Measurements from ENCODE around the gene RSPH4A. TPM values are rescaled to one million over a fixed set of nuclear protein-coding genes. Genes with fewer than 3 reads are reported as not detected.

The RSPH4A gene
- total and polyA plus RNA-seq, 9 of the 15 experiments (the other 6 are each of a cell fraction or from before 2014, with no cell fraction given) = 0.04 to 0.30 (median 0.11) TPM

- no peaks in the 10 kb centered on the region for H3K9me1 ChIP-seq (ENCODE audit: control insufficient read depth, insufficient read depth, low read length)
- no peaks in the 10 kb centered on the region for H3K27me3 ChIP-seq (ENCODE audit: control insufficient read depth in 2 of 2, insufficient read depth in 2 of 2, low read length in 2 of 2)
- TF ChIP-seq MTA1 (IDR thresholded peaks at IDR 0.05; ENCODE audit: borderline replicate concordance) (no peak), TAF9B (IDR thresholded peaks at IDR 0.05; ENCODE audit: partially characterized antibody) (no peak), CBFA2T2 (conservative IDR thresholded peaks at IDR 0.05) (no peak), E2F6 (IDR thresholded peaks at IDR 0.05; ENCODE audit: borderline replicate concordance in 1 of 2, extremely low read depth in 1 of 2, insufficient read depth in 1 of 2, insufficient read length in 1 of 2, low read depth in 1 of 2, low read length in 1 of 2, poor library complexity in 1 of 2, severe bottlenecking in 1 of 2) (no peak), GATA2 (CRISPR knock-in tag; IDR thresholded peaks at IDR 0.05) (no peak)
- H3K27ac ChIP-seq (ENCODE audit: extremely low read depth, low read depth, low read length) = no peak overlapping the region
- no peaks in the 10 kb centered on the region for H3K4me1 ChIP-seq (replicated peaks in 1 of 2; ENCODE audit: control insufficient read depth in 2 of 2, insufficient read depth in 2 of 2, low read length in 2 of 2)
- CTCF ChIA-PET (ENCODE audit: low intra/inter-chr PET ratio) = no interaction called here
- H3K4me2 ChIP-seq (ENCODE audit: insufficient read depth, low read length) = no peak overlapping the region
- H2AFZ ChIP-seq (ENCODE audit: low read depth, low read length) = no peak overlapping the region
- in situ Hi-C loops (cut with MboI) = no loop called here
- POLR2A ChIA-PET = interaction anchor here (1.4 kb wide), 1 partner anchor 9 kb away, joined by 4 read pairs; the partner anchor contains the start of gene RWDD1
- DNase-seq (ENCODE audit: extremely low read depth in 1 of 4, low spot score in 3 of 4) = no peak
- H3K9me3 ChIP-seq (replicated peaks; ENCODE audit: control insufficient read depth, insufficient read depth, low read depth, low read length) = no peaks in the 10 kb centered on the region
- intact Hi-C loops (cut with micrococcal nuclease) = no loop called here
- H3K4me3 ChIP-seq = no peak overlapping the region
- peaks cover 37% of the 10 kb centered on the region; the same call in 2 of the 3 replicates for H3K79me2 ChIP-seq (ENCODE audit: control insufficient read depth, insufficient read depth, low read length)
- H4K20me1 ChIP-seq (replicated peaks; ENCODE audit: control insufficient read depth, insufficient read depth, low read length) = no peaks in the 10 kb centered on the region
- BruUV-seq (replicated peaks) = no TSS peak
- WGBS (ENCODE audit: insufficient coverage, low coverage, missing lambda C conversion rate) = 87% methylated on average over 2 of the region's 2 CpGs
- no peak overlapping the region for H3K9ac ChIP-seq (ENCODE audit: insufficient read depth in 1 of 2, low read depth in 2 of 2, low read length in 2 of 2)
- no peak for ATAC-seq
- H3K36me3 ChIP-seq (ENCODE audit: control insufficient read depth, insufficient read depth, low read length) = peaks cover 82% of the 10 kb centered on the region
- no peak for FAIRE-seq
These were observed 36.1 kb upstream of the RSPH4A start for GRCh38 chr6:116580198-116580597.

GRCh38 chr6:116586276-116586675, 30.0 kb upstream of the RSPH4A start:
- no peak for FAIRE-seq
- peaks cover 80% of the 10 kb centered on the region for H3K36me3 ChIP-seq (ENCODE audit: control insufficient read depth, insufficient read depth, low read length)
- no peak overlapping the region for H3K9ac ChIP-seq (ENCODE audit: insufficient read depth in 1 of 2, low read depth in 2 of 2, low read length in 2 of 2)
- H3K27me3 ChIP-seq (ENCODE audit: control insufficient read depth in 2 of 2, insufficient read depth in 2 of 2, low read length in 2 of 2) = no peaks in the 10 kb centered on the region
- in situ Hi-C loops (cut with MboI) = no loop called here
- H2AFZ ChIP-seq (ENCODE audit: low read depth, low read length) = no peak overlapping the region
- H4K20me1 ChIP-seq (replicated peaks; ENCODE audit: control insufficient read depth, insufficient read depth, low read length) = no peaks in the 10 kb centered on the region
- no peak for DNase-seq (ENCODE audit: extremely low read depth in 1 of 4, low spot score in 3 of 4)
- H3K4me3 ChIP-seq = no peak overlapping the region
- ChIA-PET CTCF (ENCODE audit: low intra/inter-chr PET ratio) (no interaction called here), POLR2A (no interaction called here)
- no peak overlapping the region for H3K4me2 ChIP-seq (ENCODE audit: insufficient read depth, low read length)
- intact Hi-C loops (cut with micrococcal nuclease) = no loop called here
- H3K79me2 ChIP-seq (ENCODE audit: control insufficient read depth, insufficient read depth, low read length) = peaks cover 3% of the 10 kb centered on the region; the same call in 1 of the 3 replicates
- no peaks in the 10 kb centered on the region for H3K9me1 ChIP-seq (ENCODE audit: control insufficient read depth, insufficient read depth, low read length)
- no TSS peak for BruUV-seq (replicated peaks)
- ATAC-seq = no peak
- no peaks in the 10 kb centered on the region for H3K4me1 ChIP-seq (replicated peaks in 1 of 2; ENCODE audit: control insufficient read depth in 2 of 2, insufficient read depth in 2 of 2, low read length in 2 of 2)
- no peaks in the 10 kb centered on the region; the same call in 1 of the 2 replicates for H3K9me3 ChIP-seq (replicated peaks; ENCODE audit: control insufficient read depth, insufficient read depth, low read depth, low read length)
- H3K27ac ChIP-seq (ENCODE audit: extremely low read depth, low read depth, low read length) = no peak overlapping the region
- TF ChIP-seq FOXJ2 (tag; IDR thresholded peaks at IDR 0.05) (no peak), MCM5 (IDR thresholded peaks at IDR 0.05; ENCODE audit: low read depth) (no peak), PBX2 (CRISPR knock-in tag; IDR thresholded peaks at IDR 0.05; ENCODE audit: low read depth) (no peak), PBX2 (tag; conservative IDR thresholded peaks at IDR 0.05; ENCODE audit: low read depth) (no peak), SRF (CRISPR knock-in tag; IDR thresholded peaks at IDR 0.05) (no peak), FOS (IDR thresholded peaks at IDR 0.05; ENCODE audit: extremely low read depth, insufficient read length) (no peak), NUFIP1 (IDR thresholded peaks at IDR 0.05; ENCODE audit: partially characterized antibody) (no peak), EWSR1 (IDR thresholded peaks at IDR 0.05; ENCODE audit: borderline replicate concordance, low read depth, partially characterized antibody) (no peak), CEBPB (tag; IDR thresholded peaks at IDR 0.05) (no peak)

Data from K562 (cell line).